ENCODE measurements around the gene GSTM4. TPM values are rescaled to one million over a fixed set of nuclear protein-coding genes. Genes with fewer than 3 reads are reported as not detected.

GSTM4 gene
- total and polyA plus RNA-seq, 9 of the 15 experiments (the other 6 are each of a cell fraction or from before 2014, with no cell fraction given) = 18.8 to 53.4 (median 38.8) TPM

DNA sequence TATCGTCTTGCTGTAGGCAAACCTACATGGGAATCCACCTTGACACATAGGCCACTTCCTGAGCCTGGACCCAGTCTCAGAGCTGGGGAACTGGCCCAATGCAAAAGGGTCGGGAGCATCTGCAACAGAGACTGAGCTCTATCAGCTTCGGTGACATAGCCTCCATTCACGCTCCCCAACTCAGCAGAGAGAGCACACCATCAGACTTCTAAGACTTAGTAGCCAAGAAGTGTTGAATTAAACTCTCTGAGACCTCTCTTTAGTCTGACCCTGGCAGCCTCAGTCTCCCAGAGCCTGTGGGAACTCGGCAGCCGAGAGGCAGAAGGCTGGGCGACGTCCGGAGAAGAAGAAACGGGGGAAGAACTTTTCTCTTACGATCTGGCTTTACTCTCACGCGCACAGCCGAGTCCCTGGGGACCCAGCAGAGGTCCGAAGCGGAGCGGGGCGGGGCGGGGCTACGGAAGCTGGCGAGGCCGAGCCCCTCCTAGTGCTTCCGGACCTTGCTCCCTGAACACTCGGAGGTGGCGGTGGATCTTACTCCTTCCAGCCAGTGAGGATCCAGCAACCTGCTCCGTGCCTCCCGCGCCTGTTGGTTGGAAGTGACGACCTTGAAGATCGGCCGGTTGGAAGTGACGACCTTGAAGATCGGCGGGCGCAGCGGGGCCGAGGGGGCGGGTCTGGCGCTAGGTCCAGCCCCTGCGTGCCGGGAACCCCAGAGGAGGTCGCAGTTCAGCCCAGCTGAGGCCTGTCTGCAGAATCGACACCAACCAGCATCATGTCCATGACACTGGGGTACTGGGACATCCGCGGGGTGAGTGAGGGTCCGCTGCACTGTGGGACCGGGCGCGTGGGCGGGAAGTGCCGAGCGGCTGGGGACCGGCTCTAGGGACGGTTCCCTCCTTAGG is at the start of gene GSTM4 (continued):
- TF ChIP-seq, protein P1, sequence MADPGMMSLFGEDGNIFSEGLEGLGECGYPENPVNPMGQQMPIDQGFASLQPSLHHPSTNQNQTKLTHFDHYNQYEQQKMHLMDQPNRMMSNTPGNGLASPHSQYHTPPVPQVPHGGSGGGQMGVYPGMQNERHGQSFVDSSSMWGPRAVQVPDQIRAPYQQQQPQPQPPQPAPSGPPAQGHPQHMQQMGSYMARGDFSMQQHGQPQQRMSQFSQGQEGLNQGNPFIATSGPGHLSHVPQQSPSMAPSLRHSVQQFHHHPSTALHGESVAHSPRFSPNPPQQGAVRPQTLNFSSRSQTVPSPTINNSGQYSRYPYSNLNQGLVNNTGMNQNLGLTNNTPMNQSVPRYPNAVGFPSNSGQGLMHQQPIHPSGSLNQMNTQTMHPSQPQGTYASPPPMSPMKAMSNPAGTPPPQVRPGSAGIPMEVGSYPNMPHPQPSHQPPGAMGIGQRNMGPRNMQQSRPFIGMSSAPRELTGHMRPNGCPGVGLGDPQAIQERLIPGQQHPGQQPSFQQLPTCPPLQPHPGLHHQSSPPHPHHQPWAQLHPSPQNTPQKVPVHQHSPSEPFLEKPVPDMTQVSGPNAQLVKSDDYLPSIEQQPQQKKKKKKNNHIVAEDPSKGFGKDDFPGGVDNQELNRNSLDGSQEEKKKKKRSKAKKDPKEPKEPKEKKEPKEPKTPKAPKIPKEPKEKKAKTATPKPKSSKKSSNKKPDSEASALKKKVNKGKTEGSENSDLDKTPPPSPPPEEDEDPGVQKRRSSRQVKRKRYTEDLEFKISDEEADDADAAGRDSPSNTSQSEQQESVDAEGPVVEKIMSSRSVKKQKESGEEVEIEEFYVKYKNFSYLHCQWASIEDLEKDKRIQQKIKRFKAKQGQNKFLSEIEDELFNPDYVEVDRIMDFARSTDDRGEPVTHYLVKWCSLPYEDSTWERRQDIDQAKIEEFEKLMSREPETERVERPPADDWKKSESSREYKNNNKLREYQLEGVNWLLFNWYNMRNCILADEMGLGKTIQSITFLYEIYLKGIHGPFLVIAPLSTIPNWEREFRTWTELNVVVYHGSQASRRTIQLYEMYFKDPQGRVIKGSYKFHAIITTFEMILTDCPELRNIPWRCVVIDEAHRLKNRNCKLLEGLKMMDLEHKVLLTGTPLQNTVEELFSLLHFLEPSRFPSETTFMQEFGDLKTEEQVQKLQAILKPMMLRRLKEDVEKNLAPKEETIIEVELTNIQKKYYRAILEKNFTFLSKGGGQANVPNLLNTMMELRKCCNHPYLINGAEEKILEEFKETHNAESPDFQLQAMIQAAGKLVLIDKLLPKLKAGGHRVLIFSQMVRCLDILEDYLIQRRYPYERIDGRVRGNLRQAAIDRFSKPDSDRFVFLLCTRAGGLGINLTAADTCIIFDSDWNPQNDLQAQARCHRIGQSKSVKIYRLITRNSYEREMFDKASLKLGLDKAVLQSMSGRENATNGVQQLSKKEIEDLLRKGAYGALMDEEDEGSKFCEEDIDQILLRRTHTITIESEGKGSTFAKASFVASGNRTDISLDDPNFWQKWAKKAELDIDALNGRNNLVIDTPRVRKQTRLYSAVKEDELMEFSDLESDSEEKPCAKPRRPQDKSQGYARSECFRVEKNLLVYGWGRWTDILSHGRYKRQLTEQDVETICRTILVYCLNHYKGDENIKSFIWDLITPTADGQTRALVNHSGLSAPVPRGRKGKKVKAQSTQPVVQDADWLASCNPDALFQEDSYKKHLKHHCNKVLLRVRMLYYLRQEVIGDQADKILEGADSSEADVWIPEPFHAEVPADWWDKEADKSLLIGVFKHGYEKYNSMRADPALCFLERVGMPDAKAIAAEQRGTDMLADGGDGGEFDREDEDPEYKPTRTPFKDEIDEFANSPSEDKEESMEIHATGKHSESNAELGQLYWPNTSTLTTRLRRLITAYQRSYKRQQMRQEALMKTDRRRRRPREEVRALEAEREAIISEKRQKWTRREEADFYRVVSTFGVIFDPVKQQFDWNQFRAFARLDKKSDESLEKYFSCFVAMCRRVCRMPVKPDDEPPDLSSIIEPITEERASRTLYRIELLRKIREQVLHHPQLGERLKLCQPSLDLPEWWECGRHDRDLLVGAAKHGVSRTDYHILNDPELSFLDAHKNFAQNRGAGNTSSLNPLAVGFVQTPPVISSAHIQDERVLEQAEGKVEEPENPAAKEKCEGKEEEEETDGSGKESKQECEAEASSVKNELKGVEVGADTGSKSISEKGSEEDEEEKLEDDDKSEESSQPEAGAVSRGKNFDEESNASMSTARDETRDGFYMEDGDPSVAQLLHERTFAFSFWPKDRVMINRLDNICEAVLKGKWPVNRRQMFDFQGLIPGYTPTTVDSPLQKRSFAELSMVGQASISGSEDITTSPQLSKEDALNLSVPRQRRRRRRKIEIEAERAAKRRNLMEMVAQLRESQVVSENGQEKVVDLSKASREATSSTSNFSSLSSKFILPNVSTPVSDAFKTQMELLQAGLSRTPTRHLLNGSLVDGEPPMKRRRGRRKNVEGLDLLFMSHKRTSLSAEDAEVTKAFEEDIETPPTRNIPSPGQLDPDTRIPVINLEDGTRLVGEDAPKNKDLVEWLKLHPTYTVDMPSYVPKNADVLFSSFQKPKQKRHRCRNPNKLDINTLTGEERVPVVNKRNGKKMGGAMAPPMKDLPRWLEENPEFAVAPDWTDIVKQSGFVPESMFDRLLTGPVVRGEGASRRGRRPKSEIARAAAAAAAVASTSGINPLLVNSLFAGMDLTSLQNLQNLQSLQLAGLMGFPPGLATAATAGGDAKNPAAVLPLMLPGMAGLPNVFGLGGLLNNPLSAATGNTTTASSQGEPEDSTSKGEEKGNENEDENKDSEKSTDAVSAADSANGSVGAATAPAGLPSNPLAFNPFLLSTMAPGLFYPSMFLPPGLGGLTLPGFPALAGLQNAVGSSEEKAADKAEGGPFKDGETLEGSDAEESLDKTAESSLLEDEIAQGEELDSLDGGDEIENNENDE (IDR thresholded peaks at IDR 0.05; ENCODE audit: low read depth, low read length) = no peak
- TF ChIP-seq WHSC1 (IDR thresholded peaks at IDR 0.05; ENCODE audit: low read length) (no peak), FOSL1 (tag; conservative IDR thresholded peaks at IDR 0.05) (no peak), NCOR1 (IDR thresholded peaks at IDR 0.05) (no peak), ZNF57 (CRISPR knock-in tag; IDR thresholded peaks at IDR 0.05) (no peak), MTA3 (IDR thresholded peaks at IDR 0.05; ENCODE audit: borderline replicate concordance) (peak; percentile 98), SRSF7 (optimal IDR thresholded peaks at IDR 0.05; ENCODE audit: low read depth, low read length) (no peak), MCM7 (IDR thresholded peaks at IDR 0.05) (no peak), TSHZ1 (CRISPR knock-in tag; IDR thresholded peaks at IDR 0.05) (no peak), TCFL5 (CRISPR knock-in tag; conservative IDR thresholded peaks at IDR 0.05) (no peak), ZNF184 (CRISPR knock-in tag; IDR thresholded peaks at IDR 0.05) (no peak)

Measured in K562 (cell line).